ENCODE measurements around the gene DCAF8.

The DCAF8 gene

DNA sequence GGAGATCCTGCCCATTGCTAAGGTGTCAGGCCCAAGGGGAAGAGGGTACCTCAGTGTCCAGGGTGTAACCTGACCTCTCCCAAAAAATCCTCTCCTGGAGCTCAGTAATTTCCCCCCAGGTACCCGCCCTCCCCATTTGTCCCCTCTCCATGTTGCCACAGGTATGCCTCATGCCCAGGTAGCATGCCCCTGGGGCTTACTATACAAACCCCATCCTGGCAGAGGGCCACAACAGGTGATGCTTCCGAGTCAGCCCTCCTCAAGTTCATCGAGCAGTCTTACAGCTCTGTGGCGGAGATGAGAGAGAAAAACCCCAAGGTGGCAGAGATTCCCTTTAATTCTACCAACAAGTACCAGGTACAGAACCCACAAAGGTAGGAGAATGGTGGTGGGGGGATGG is 95.3 kb downstream of the DCAF8 start:
- H3K4me2 ChIP-seq (ENCODE audit: low read length) = no peak overlapping the region
- H3K9ac ChIP-seq (ENCODE audit: low read length) = no peak overlapping the region

DNA sequence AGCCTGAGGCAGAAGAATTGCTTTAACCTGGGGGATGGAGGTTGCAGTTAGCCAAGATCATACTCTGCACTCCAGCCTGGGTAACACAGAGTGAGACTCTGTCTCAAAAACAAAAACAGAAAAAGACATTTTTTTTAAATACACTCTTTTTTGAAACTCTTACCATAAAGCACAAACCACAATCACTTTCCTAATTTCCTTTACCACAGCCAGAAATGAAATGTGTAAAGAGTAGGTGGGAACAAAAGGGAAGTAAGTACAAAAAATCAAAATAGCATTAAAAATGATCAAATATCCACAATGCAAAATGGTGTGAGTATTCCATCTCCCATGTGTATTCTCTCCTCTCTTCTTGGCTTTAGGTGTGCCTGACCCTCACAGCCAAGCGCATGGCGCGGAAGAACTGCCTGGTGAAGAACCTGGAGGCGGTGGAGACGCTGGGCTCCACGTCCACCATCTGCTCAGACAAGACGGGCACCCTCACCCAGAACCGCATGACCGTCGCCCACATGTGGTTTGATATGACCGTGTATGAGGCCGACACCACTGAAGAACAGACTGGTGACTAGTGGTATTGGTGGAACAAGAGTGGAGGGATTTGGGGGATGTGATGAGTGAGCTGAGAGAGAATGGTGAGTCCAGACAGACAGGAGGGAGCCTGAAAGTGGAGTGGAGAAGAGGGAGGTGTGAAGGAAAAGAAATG is 96.0 kb downstream of the DCAF8 start:
- no peak overlapping the region for H3K9ac ChIP-seq (ENCODE audit: low read length)
- H3K4me2 ChIP-seq (ENCODE audit: low read length) = no peak overlapping the region
- H4K20me1 ChIP-seq (ENCODE audit: insufficient read depth, low read length) = no peaks in the 10 kb centered on the region
- no peak overlapping the region for H3K4me3 ChIP-seq (ENCODE audit: low read length)
- TF ChIP-seq, protein P1, sequence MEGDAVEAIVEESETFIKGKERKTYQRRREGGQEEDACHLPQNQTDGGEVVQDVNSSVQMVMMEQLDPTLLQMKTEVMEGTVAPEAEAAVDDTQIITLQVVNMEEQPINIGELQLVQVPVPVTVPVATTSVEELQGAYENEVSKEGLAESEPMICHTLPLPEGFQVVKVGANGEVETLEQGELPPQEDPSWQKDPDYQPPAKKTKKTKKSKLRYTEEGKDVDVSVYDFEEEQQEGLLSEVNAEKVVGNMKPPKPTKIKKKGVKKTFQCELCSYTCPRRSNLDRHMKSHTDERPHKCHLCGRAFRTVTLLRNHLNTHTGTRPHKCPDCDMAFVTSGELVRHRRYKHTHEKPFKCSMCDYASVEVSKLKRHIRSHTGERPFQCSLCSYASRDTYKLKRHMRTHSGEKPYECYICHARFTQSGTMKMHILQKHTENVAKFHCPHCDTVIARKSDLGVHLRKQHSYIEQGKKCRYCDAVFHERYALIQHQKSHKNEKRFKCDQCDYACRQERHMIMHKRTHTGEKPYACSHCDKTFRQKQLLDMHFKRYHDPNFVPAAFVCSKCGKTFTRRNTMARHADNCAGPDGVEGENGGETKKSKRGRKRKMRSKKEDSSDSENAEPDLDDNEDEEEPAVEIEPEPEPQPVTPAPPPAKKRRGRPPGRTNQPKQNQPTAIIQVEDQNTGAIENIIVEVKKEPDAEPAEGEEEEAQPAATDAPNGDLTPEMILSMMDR (IDR thresholded peaks at IDR 0.05; ENCODE audit: low read depth, low read length) = no peak
- TF ChIP-seq EZH2phosphoT487 (IDR thresholded peaks at IDR 0.05; ENCODE audit: low read depth) = no peak
- no peaks in the 10 kb centered on the region for H3K79me2 ChIP-seq (ENCODE audit: low read length)
- no peak overlapping the region for H2AFZ ChIP-seq (ENCODE audit: low read depth, low read length)
- H3K27ac ChIP-seq (ENCODE audit: low read length) = no peak overlapping the region
- peaks cover 32% of the 10 kb centered on the region for H3K27me3 ChIP-seq (ENCODE audit: low read depth, low read length)
- no peaks in the 10 kb centered on the region for H3K36me3 ChIP-seq (replicated peaks; ENCODE audit: low read depth, low read length)
- peaks cover 47% of the 10 kb centered on the region for H3K4me1 ChIP-seq (ENCODE audit: low read length)
- H3K9me3 ChIP-seq (ENCODE audit: insufficient read depth, low read length) = no peaks in the 10 kb centered on the region

More for the DNA sequence above, 95.3 kb downstream of the DCAF8 start:
- Histone ChIP-seq H3K36me3 (replicated peaks; ENCODE audit: low read depth, low read length) (no peaks in the 10 kb centered on the region), H3K79me2 (ENCODE audit: low read length) (no peaks in the 10 kb centered on the region), H4K20me1 (ENCODE audit: insufficient read depth, low read length) (no peaks in the 10 kb centered on the region), H3K9me3 (ENCODE audit: insufficient read depth, low read length) (no peaks in the 10 kb centered on the region), H3K4me1 (ENCODE audit: low read length) (peaks cover 42% of the 10 kb centered on the region), H3K27me3 (ENCODE audit: low read depth, low read length) (peaks cover 39% of the 10 kb centered on the region), H3K27ac (ENCODE audit: low read length) (no peak overlapping the region), H3K4me3 (ENCODE audit: low read length) (no peak overlapping the region), H2AFZ (ENCODE audit: low read depth, low read length) (no peak overlapping the region)
- TF ChIP-seq EZH2phosphoT487 (IDR thresholded peaks at IDR 0.05; ENCODE audit: low read depth) = no peak
- TF ChIP-seq, protein P1 (IDR thresholded peaks at IDR 0.05; ENCODE audit: low read depth, low read length) = no peak
